Kidney (tissue), 14 donors: ENCODE data around the gene SHISAL1. TPM values are rescaled to one million over a fixed set of nuclear protein-coding genes. Genes with fewer than 3 reads are reported as not detected.
A peak's percentile ranks its signal among the peaks of the same experiment; 100 is the strongest.

ENCODE experiments used
- DNase-seq, 5 donors: peaks; one replicate each; pipeline ENCODE4 v3.0.0-alpha.2; 2013 to 2020
- FAIRE-seq: peaks from 2 replicates; lab custom pipeline; 2012; peaks lifted over from hg19 to GRCh38; lab: Jason Lieb, UNC
- H3K27ac ChIP-seq, 2 donors: one replicate each; pipeline ENCODE4 v1.7.0; 2013; ENCODE audit warnings: low read depth in 2 of 2, low read length in 2 of 2, inconsistent platforms in 1 of 2
- H3K27me3 ChIP-seq: one replicate; pipeline ENCODE4 v1.7.1; 2013; ENCODE audit warnings: low read length, inconsistent platforms; ENCODE audit not compliant: control insufficient read depth, insufficient read depth
- H3K36me3 ChIP-seq, 3 donors: one replicate each; pipeline versions ENCODE4 v1.7.0 to v1.7.1; 2013; ENCODE audit warnings: low read length in 3 of 3, control low read depth in 1 of 3, inconsistent platforms in 1 of 3; ENCODE audit not compliant: insufficient read depth in 3 of 3, control insufficient read depth in 2 of 3
- H3K4me1 ChIP-seq, 3 donors: one replicate each; pipeline versions ENCODE4 v1.7.0 to v1.7.1; 2013; ENCODE audit warnings: low read length in 3 of 3, inconsistent platforms in 1 of 3, low read depth in 1 of 3; ENCODE audit not compliant: control insufficient read depth in 2 of 3, insufficient read depth in 2 of 3
- H3K4me3 ChIP-seq, 3 donors: one replicate each; pipeline versions ENCODE4 v1.7.0 to v1.8.1; 2013; ENCODE audit warnings: low read length in 3 of 3, control low read depth in 1 of 3, inconsistent platforms in 1 of 3
- H3K9ac ChIP-seq, 3 donors: one replicate each; pipeline versions ENCODE4 v1.7.0 to v1.7.1; 2013; ENCODE audit warnings: low read length in 3 of 3, control low read depth in 1 of 3, inconsistent platforms in 1 of 3
- H3K9me3 ChIP-seq, 3 donors: one replicate each; pipeline versions ENCODE4 v1.7.0 to v1.7.1; 2013; ENCODE audit warnings: low read length in 3 of 3, control low read depth in 1 of 3, inconsistent platforms in 1 of 3; ENCODE audit not compliant: control insufficient read depth in 2 of 3, insufficient read depth in 1 of 3
- intact Hi-C: fragments of 100-400 bp; cut with DNase I; formaldehyde crosslinking; loops from one replicate; pipeline ENCODE4 v1.11.1; 2022
- polyA plus RNA-seq: library from polyadenylated mRNA; stranded (reverse); fragments of 350-450 nt; fragmentation: Illumina TruSeq; extraction: RNeasy Lipid Tissue Mini Kit (QIAGEN cat#74804); gene quantifications from one replicate; pipeline ENCODE4 v1.2.3, GENCODE V29; 2014; ENCODE audit warnings: low read depth, low replicate concordance; ENCODE audit not compliant: insufficient read depth
- total RNA-seq: library from RNA; stranded (reverse); fragmentation: NEBNext Ultra II Directional; extraction: Animal tissue kit (Norgen Biotek cat#: 25700); gene quantifications from one replicate; pipeline ENCODE4 v1.2.1, GENCODE V29; 2021
- TF ChIP-seq, protein P1 (sequence below): IDR thresholded peaks from 3 replicates; pipeline ENCODE4 v1.5.1; 2012; ENCODE audit warnings: mild to moderate bottlenecking, moderate library complexity, borderline replicate concordance; ENCODE audit not compliant: insufficient read depth; ENCODE audit errors: extremely low read depth
- donor health status: control.
- donor health status: control.
- donor health status: control.
- donor health status: control.
- donor health status: control.
- donor health status: DM: yes; HTN: yes; CAD: no.
- donor health status: Normal renal cell carcinoma (clear cell type).

The SHISAL1 gene
- total and polyA plus RNA-seq, 2 donors from 2014 or later, result 0.04 to 1.1 TPM

DNA sequence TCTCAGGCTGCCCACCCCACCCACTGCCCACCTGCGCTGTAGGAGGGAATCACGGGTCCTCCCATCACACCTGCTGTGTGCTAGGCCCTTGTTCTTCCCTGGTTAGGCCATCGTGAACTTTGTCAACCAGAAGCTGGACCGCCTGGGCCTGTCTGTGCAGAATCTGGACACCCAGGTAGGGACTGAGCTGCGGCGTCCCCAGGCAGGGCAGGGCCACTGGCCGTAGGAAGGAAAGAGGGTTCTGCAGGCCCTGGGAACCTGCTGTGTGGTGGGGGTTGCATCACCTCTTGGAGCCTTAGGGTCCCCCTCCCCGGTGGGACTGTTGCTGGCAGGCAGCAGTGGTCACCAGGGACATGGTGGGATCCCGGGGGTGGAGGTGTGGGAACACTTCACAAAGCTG lies 116.5 kb downstream of the SHISAL1 start:
- no peak for DNase-seq
- TF ChIP-seq, protein P1, sequence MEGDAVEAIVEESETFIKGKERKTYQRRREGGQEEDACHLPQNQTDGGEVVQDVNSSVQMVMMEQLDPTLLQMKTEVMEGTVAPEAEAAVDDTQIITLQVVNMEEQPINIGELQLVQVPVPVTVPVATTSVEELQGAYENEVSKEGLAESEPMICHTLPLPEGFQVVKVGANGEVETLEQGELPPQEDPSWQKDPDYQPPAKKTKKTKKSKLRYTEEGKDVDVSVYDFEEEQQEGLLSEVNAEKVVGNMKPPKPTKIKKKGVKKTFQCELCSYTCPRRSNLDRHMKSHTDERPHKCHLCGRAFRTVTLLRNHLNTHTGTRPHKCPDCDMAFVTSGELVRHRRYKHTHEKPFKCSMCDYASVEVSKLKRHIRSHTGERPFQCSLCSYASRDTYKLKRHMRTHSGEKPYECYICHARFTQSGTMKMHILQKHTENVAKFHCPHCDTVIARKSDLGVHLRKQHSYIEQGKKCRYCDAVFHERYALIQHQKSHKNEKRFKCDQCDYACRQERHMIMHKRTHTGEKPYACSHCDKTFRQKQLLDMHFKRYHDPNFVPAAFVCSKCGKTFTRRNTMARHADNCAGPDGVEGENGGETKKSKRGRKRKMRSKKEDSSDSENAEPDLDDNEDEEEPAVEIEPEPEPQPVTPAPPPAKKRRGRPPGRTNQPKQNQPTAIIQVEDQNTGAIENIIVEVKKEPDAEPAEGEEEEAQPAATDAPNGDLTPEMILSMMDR, result no peak
- intact Hi-C loops, result no loop called here

DNA sequence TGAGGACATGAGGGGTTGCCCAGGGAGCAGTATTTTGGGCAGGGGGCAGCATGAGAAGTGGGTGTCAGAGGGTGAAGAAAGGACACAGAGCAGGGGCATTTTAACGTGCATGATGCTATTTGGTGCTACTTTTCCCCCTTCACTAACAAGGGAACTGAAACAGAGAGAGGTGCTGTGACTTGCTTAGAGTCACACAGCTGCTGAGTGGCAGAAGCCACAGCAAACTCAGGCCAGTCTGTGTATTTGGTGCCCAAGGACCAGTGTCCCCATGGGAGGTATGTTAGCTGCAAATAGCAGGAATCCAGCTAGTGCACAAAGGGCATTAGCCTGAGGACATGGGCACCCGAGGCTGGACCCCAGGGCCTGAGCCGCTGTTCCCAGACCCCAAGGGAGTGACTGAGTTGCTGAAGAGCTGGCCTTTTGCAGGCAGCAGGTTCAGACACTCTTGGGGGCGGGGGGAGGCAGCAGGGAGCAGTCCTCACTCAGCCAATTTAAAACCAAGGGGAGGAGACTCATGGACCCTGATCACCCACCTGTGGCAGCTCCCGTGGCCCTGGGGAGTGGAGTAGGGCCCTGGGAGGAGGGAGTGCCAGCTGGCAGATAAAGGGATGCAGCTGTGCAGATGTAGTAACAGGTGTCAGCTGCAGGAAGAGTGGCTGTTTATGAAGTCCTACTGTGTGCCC lies 117.4 kb downstream of the SHISAL1 start:
- FAIRE-seq (no peak), DNase-seq (peak in 3 of 5 donors; percentile 15 to 26 (median 21))
- H3K4me1 ChIP-seq, result no peaks in the 10 kb centered on the region
- no peak overlapping the region for H3K27ac ChIP-seq
- no peaks in the 10 kb centered on the region for H3K36me3 ChIP-seq
- no peak overlapping the region for H3K9ac ChIP-seq
- TF ChIP-seq, protein P1, result no peak
- intact Hi-C loops, result no loop called here
- H3K27me3 ChIP-seq, result no peaks in the 10 kb centered on the region
- no peak overlapping the region for H3K4me3 ChIP-seq
- H3K9me3 ChIP-seq, result no peaks in the 10 kb centered on the region

More for the DNA sequence above, 116.5 kb downstream of the SHISAL1 start:
- Histone ChIP-seq H3K4me1 (no peaks in the 10 kb centered on the region), H3K36me3 (no peaks in the 10 kb centered on the region), H3K9ac (no peak overlapping the region), H3K4me3 (no peak overlapping the region), H3K9me3 (no peaks in the 10 kb centered on the region), H3K27ac (no peak overlapping the region), H3K27me3 (no peaks in the 10 kb centered on the region)
- FAIRE-seq, result no peak

DNA sequence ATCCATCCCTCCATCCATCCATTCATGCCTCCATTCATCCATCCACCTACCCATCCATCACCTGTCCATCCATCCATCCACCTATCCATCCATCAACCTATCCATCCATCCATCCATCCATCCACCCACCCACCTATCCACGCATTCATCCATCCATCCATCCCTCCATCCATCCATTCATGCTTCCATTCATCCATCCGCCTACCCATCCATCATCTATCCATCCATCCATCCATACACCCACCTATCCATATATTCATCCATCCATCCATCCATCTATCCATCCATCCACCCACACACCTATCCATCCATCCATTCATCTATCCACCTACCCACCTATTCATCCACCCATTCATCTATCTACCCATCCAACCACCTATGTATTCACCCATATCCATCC lies 118.2 kb downstream of the SHISAL1 start:
- H3K4me3 ChIP-seq, result no peak overlapping the region
- no peaks in the 10 kb centered on the region for H3K9me3 ChIP-seq
- TF ChIP-seq, protein P1, result no peak
- H3K36me3 ChIP-seq, result no peaks in the 10 kb centered on the region
- FAIRE-seq (no peak), DNase-seq (no peak)
- H3K9ac ChIP-seq, result no peak overlapping the region
- intact Hi-C loops, result no loop called here
- H3K27ac ChIP-seq, result no peak overlapping the region
- H3K4me1 ChIP-seq, result no peaks in the 10 kb centered on the region
- H3K27me3 ChIP-seq, result no peaks in the 10 kb centered on the region

Other genes with a start within 250 kb of the SHISAL1 start
- 20.9 TPM for gene PARVG, start 132.0 kb downstream of the SHISAL1 start, total RNA-seq
- 2.5 TPM for gene PARVG, start 132.0 kb downstream of the SHISAL1 start, polyA plus RNA-seq
- 32.5 TPM for gene RTL6, start 185.3 kb upstream of the SHISAL1 start, total RNA-seq
- gene RTL6, start 185.3 kb upstream of the SHISAL1 start, polyA plus RNA-seq, result 8.9 TPM